CD14-positive monocyte (primary cell): ENCODE measurements around the gene PLD1. TPM values are rescaled to one million over a fixed set of nuclear protein-coding genes. Genes with fewer than 3 reads are reported as not detected.

Experiments
- DNase-seq, 3 donors: peaks; one replicate each; pipeline ENCODE4 v3.0.0-alpha.2; 2011 to 2022
- H2AFZ ChIP-seq: 2 replicates; pipeline ENCODE4 v1.6.0; 2012; ENCODE audit warnings: mild to moderate bottlenecking, low read depth, low read length, inconsistent platforms; ENCODE audit not compliant: insufficient read depth, poor library complexity, severe bottlenecking
- H3K27ac ChIP-seq, 2 donors: 1 replicate in 1 of 2; 2 replicates in 1 of 2; pipeline ENCODE4 v1.5.1; 2012 to 2013; ENCODE audit warnings: low read length in 2 of 2, control low read depth in 1 of 2, inconsistent platforms in 1 of 2, low read depth in 1 of 2, mild to moderate bottlenecking in 1 of 2
- H3K27me3 ChIP-seq, 2 donors: one replicate each; pipeline versions ENCODE4 v1.6.0 to v1.6.1; 2011 to 2013; ENCODE audit warnings: low read length in 2 of 2; ENCODE audit not compliant: control insufficient read depth in 2 of 2, insufficient read depth in 2 of 2
- H3K36me3 ChIP-seq, 2 donors: replicated peaks in 1 of 2; 1 replicate in 1 of 2; 2 replicates in 1 of 2; pipeline versions ENCODE4 v1.5.1 to v1.6.1; 2012 to 2013; ENCODE audit warnings: low read length in 2 of 2, control low read depth in 1 of 2, inconsistent platforms in 1 of 2, mild to moderate bottlenecking in 1 of 2; ENCODE audit not compliant: insufficient read depth in 2 of 2, control insufficient read depth in 1 of 2
- H3K4me1 ChIP-seq, 2 donors: 1 replicate in 1 of 2; 2 replicates in 1 of 2; pipeline versions ENCODE4 v1.5.1 to v1.6.1; 2012 to 2013; ENCODE audit warnings: low read length in 2 of 2, control low read depth in 1 of 2, inconsistent platforms in 1 of 2, mild to moderate bottlenecking in 1 of 2, moderate library complexity in 1 of 2; ENCODE audit not compliant: insufficient read depth in 2 of 2, control insufficient read depth in 1 of 2
- H3K4me2 ChIP-seq: replicated peaks from 2 replicates; pipeline ENCODE3; 2012; ENCODE audit warnings: low read length, moderate library complexity, mild to moderate bottlenecking; ENCODE audit not compliant: poor library complexity, severe bottlenecking; ENCODE audit errors: extremely low read depth
- H3K4me3 ChIP-seq, 3 experiments: fragments of 200-600 bp in 1 of 3; sonication (generic) in 1 of 3; replicated peaks in 1 of 3; 1 replicate in 2 of 3; 2 replicates in 1 of 3; pipeline ENCODE4 v1.5.1; 2011 to 2013; ENCODE audit warnings: low read length in 3 of 3, mild to moderate bottlenecking in 3 of 3, control low read depth in 2 of 3, low read depth in 2 of 3, inconsistent platforms in 1 of 3, moderate library complexity in 1 of 3
- H3K79me2 ChIP-seq: 2 replicates; pipeline ENCODE4 v1.6.0; 2012; ENCODE audit warnings: mild to moderate bottlenecking, control low read depth, inconsistent platforms, low read length, moderate library complexity; ENCODE audit not compliant: insufficient read depth
- H3K9ac ChIP-seq: 2 replicates; pipeline ENCODE4 v1.6.0; 2017; ENCODE audit warnings: low read length, mild to moderate bottlenecking; ENCODE audit not compliant: insufficient read depth, poor library complexity, severe bottlenecking
- H3K9me3 ChIP-seq, 2 donors: replicated peaks in 1 of 2; 1 replicate in 1 of 2; 2 replicates in 1 of 2; pipeline versions ENCODE4 v1.5.1 to v1.6.1; 2012 to 2013; ENCODE audit warnings: low read length in 2 of 2, control low read depth in 1 of 2; ENCODE audit not compliant: control insufficient read depth in 1 of 2, insufficient read depth in 1 of 2
- H4K20me1 ChIP-seq: 2 replicates; pipeline ENCODE4 v1.6.0; 2012; ENCODE audit warnings: mild to moderate bottlenecking, low read length, control low read depth, moderate library complexity; ENCODE audit not compliant: insufficient read depth
- H3K27ac Mint-ChIP-seq, 7 donors: one replicate each; pipeline ENCODE4 v1.8.0; 2020; ENCODE audit warnings: mild to moderate bottlenecking in 7 of 7, mixed read lengths in 7 of 7, moderate library complexity in 6 of 7, inconsistent platforms in 2 of 7
- H3K27me3 Mint-ChIP-seq, 3 donors: one replicate each; pipeline ENCODE4 v1.8.0; 2021 to 2022; ENCODE audit warnings: low read depth in 3 of 3, mild to moderate bottlenecking in 3 of 3, mixed read lengths in 3 of 3, moderate library complexity in 3 of 3, inconsistent platforms in 1 of 3
- H3K36me3 Mint-ChIP-seq, 2 donors: one replicate each; pipeline ENCODE4 v1.8.0; 2020; ENCODE audit warnings: mixed read lengths in 2 of 2, inconsistent platforms in 1 of 2, mild to moderate bottlenecking in 1 of 2
- H3K4me1 Mint-ChIP-seq: one replicate; pipeline ENCODE4 v1.8.0; 2020; ENCODE audit warnings: mild to moderate bottlenecking, mixed read lengths
- H3K4me3 Mint-ChIP-seq, 2 donors: one replicate each; pipeline ENCODE4 v1.8.0; 2020; ENCODE audit warnings: mild to moderate bottlenecking in 2 of 2, mixed read lengths in 2 of 2, moderate library complexity in 1 of 2
- H3K9me3 Mint-ChIP-seq, 7 donors: one replicate each; pipeline ENCODE4 v1.8.0; 2020 to 2022; ENCODE audit warnings: mixed read lengths in 7 of 7, mild to moderate bottlenecking in 6 of 7, moderate library complexity in 6 of 7, inconsistent platforms in 2 of 7
- CTCF ChIP-seq: fragments of 200-600 bp; IDR thresholded peaks from one replicate; pipeline ENCODE4 v1.8.0; 2022; ENCODE audit warnings: antibody characterized with exemption, mild to moderate bottlenecking
- WGBS: methylation state at CpG from one replicate; pipeline ENCODE4 v1.1.5; 2013; ENCODE audit warnings: missing lambda C conversion rate; ENCODE audit not compliant: insufficient coverage; 5-methylcytosine and 5-hydroxymethylcytosine counted together
- intact Hi-C, 2 donors: fragments of 100-400 bp; cut with micrococcal nuclease; formaldehyde crosslinking; loops; one replicate each; pipeline versions ENCODE4 v1.15.0 to v1.15.1; 2023
- polyA plus RNA-seq, 3 donors: library from polyadenylated mRNA; depleted of rRNA in 1 of 3; unstranded in 2 of 3; stranded (reverse) in 1 of 3; fragments of 300-500 nt in 2 of 3; fragments of >200 nt in 1 of 3; fragmentation: Illumina TruSeq in 2 of 3; gene quantifications; 1 replicate in 2 of 3; 2 replicates in 1 of 3; pipeline ENCODE4 v1.2.3, GENCODE V29; 2012 to 2021

The PLD1 gene
- polyA plus RNA-seq, 3 donors: 5.1 to 7.9 (median 5.8) TPM

GRCh38 chr3:171854649-171855305 lies 44.5 kb upstream of the PLD1 start:
- DNase-seq: no peak
- TF ChIP-seq CTCF: no peak
- intact Hi-C loops: no loop called here
- Histone ChIP-seq H3K4me1 (peaks cover 11 to 13% of the 10 kb centered on the region in 2 donors), H3K9ac (no peak overlapping the region), H3K4me3 (no peak overlapping the region), H3K27ac (no peak overlapping the region), H2AFZ (no peak overlapping the region), H3K27me3 (no peaks in the 10 kb centered on the region), H3K36me3 (no peaks in the 10 kb centered on the region), H3K79me2 (no peaks in the 10 kb centered on the region), H4K20me1 (no peaks in the 10 kb centered on the region), H3K9me3 (peaks cover 4 to 13% of the 10 kb centered on the region in 2 donors), H3K4me2 (no peak overlapping the region)
- Mint-ChIP-seq H3K27ac (no peak overlapping the region), H3K4me3 (no peak overlapping the region), H3K27me3 (peaks cover 0 to 2% (median 1%) of the 10 kb centered on the region in 3 donors), H3K9me3 (peaks cover 3 to 31% (median 27%) of the 10 kb centered on the region in 7 donors), H3K4me1 (peaks cover 16% of the 10 kb centered on the region), H3K36me3 (peaks cover 0 to 4% of the 10 kb centered on the region in 2 donors)
- WGBS: 86% methylated on average over 1 of the region's 2 CpGs

GRCh38 chr3:171851660-171852058 lies 41.4 kb upstream of the PLD1 start:
- Histone ChIP-seq H3K27me3 (no peaks in the 10 kb centered on the region), H4K20me1 (no peaks in the 10 kb centered on the region), H3K4me1 (peaks cover 16 to 17% of the 10 kb centered on the region in 2 donors), H3K4me2 (no peak overlapping the region), H3K4me3 (no peak overlapping the region), H2AFZ (no peak overlapping the region), H3K9me3 (peaks cover 4 to 13% of the 10 kb centered on the region in 2 donors), H3K79me2 (no peaks in the 10 kb centered on the region), H3K9ac (no peak overlapping the region), H3K27ac (no peak overlapping the region), H3K36me3 (no peaks in the 10 kb centered on the region)
- Mint-ChIP-seq H3K36me3 (peaks cover 0 to 4% of the 10 kb centered on the region in 2 donors), H3K27me3 (peaks cover 0 to 2% (median 1%) of the 10 kb centered on the region in 3 donors), H3K4me3 (no peak overlapping the region), H3K27ac (no peak overlapping the region), H3K4me1 (peaks cover 35% of the 10 kb centered on the region), H3K9me3 (peaks cover 0 to 23% (median 21%) of the 10 kb centered on the region in 7 donors)
- TF ChIP-seq CTCF: no peak
- DNase-seq: no peak
- WGBS: 68% methylated on average over 3 of the region's 5 CpGs
- intact Hi-C loops: no loop called here
